ENCODE measurements around the gene JAM2.

JAM2 gene

DNA sequence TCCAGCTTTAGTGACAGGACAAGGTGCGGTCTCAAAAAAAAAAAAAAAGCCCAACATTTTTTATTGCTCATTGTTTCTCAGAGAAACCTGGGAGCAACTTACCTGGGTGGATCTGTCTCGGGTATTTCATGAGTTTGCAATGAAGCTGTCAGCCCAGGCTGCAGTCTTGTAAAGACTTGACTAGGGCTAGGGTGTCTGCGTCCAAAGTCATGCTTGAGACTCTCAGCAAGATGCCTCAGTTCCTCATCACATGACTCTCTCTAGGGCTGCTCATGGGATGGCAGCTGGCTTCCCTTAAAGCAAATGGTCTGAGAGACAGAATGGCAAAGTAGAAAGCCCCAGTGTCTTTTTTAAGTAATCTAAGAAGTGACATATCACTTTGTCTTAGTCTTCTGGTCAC is 103.8 kb downstream of the JAM2 start:
- Histone ChIP-seq H3K9me3 (ENCODE audit: low read length) (no peaks in the 10 kb centered on the region), H3K36me3 (ENCODE audit: insufficient read depth, low read length) (peaks cover 19% of the 10 kb centered on the region), H2AFZ (ENCODE audit: low read depth, low read length) (no peak overlapping the region), H3K4me3 (ENCODE audit: low read length) (no peak overlapping the region), H3K27me3 (ENCODE audit: insufficient read depth, low read length) (no peaks in the 10 kb centered on the region), H3K4me1 (ENCODE audit: insufficient read depth, low read length) (peaks cover under 1% of the 10 kb centered on the region)

DNA sequence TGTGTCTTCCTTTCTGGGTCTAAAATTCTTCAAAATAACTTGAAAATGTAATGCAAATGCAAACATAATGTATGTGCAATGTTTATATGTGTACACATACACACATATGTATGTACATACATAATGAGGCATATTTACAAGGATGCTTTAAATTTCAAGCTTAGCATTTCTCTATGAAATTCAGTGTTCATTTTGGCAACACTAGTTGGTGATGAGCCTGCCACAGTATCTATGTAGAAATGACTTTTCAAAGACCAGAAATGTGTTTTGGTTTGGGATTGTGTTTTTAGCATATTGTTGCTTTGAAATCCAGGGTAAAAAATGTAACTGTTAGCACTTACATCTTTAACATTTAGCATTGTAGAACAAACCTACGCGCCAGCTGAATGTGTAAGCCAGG is 105.8 kb downstream of the JAM2 start:
- Histone ChIP-seq H2AFZ (ENCODE audit: low read depth, low read length) (no peak overlapping the region), H3K27me3 (ENCODE audit: insufficient read depth, low read length) (no peaks in the 10 kb centered on the region), H3K9me3 (ENCODE audit: low read length) (no peaks in the 10 kb centered on the region), H3K4me1 (ENCODE audit: insufficient read depth, low read length) (no peaks in the 10 kb centered on the region), H3K36me3 (ENCODE audit: insufficient read depth, low read length) (peaks cover 25% of the 10 kb centered on the region), H3K4me3 (ENCODE audit: low read length) (no peak overlapping the region)

- no peaks in the 10 kb centered on the region for H3K9me3 ChIP-seq (ENCODE audit: low read length)
- H3K36me3 ChIP-seq (ENCODE audit: insufficient read depth, low read length) = peaks cover 42% of the 10 kb centered on the region
- no peaks in the 10 kb centered on the region for H3K4me1 ChIP-seq (ENCODE audit: insufficient read depth, low read length)
- H3K27me3 ChIP-seq (ENCODE audit: insufficient read depth, low read length) = no peaks in the 10 kb centered on the region
- no peak overlapping the region for H2AFZ ChIP-seq (ENCODE audit: low read depth, low read length)
- no peak overlapping the region for H3K4me3 ChIP-seq (ENCODE audit: low read length)
These were observed 111.0 kb downstream of the JAM2 start for GRCh38 chr21:25750085-25750484.

DNA sequence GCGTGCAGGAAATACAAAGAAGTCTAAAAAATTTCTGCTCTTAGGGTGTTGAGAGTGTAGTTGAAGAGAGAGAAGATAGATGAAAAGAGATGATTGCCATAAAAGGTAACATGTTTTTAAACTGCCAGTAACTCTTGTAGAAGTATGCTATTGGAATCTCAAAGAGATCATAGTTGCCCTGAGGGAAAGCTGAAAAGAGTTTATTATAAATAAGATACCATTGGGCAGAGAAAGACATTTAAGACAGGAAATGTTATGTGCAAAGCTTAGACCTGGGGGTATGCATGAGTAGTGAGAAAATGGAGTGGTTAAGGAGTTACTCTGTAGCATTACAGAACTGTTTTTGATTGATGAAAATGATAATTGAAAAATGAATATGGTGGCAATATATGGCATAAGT is 113.4 kb downstream of the JAM2 start:
- H3K4me3 ChIP-seq (ENCODE audit: low read length) = no peak overlapping the region
- H3K27me3 ChIP-seq (ENCODE audit: insufficient read depth, low read length) = no peaks in the 10 kb centered on the region
- H3K4me1 ChIP-seq (ENCODE audit: insufficient read depth, low read length) = no peaks in the 10 kb centered on the region
- H3K36me3 ChIP-seq (ENCODE audit: insufficient read depth, low read length) = peaks cover 38% of the 10 kb centered on the region
- H3K9me3 ChIP-seq (ENCODE audit: low read length) = no peaks in the 10 kb centered on the region
- H2AFZ ChIP-seq (ENCODE audit: low read depth, low read length) = no peak overlapping the region

- H3K4me1 ChIP-seq (ENCODE audit: insufficient read depth, low read length) = no peaks in the 10 kb centered on the region
- H3K36me3 ChIP-seq (ENCODE audit: insufficient read depth, low read length) = peaks cover 60% of the 10 kb centered on the region
- H3K9me3 ChIP-seq (ENCODE audit: low read length) = no peaks in the 10 kb centered on the region
- H3K4me3 ChIP-seq (ENCODE audit: low read length) = no peak overlapping the region
- H3K27me3 ChIP-seq (ENCODE audit: insufficient read depth, low read length) = no peaks in the 10 kb centered on the region
- no peak overlapping the region for H2AFZ ChIP-seq (ENCODE audit: low read depth, low read length)
These were observed 117.3 kb downstream of the JAM2 start for GRCh38 chr21:25756190-25756932.

DNA sequence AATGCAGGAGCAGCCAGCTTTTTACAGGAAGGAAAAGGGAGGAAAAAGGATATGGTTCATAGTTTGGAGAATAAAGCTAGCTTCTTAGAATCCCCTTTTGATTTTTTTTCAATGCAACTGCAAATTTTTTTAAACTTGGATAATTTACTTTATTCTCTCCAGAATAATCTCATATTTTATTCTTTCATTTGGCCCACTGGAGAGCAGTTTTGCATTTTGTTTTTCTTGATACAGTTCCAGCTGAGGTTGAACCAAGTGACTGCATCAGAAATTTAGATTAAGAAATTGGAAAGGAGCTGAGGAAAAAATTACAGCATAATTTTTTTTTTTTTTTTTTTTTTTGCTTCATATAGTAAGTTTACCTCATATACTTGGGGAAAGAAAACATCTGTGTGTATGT is 118.5 kb downstream of the JAM2 start:
- Histone ChIP-seq H3K4me3 (ENCODE audit: low read length) (no peak overlapping the region), H3K4me1 (ENCODE audit: insufficient read depth, low read length) (no peaks in the 10 kb centered on the region), H3K27me3 (ENCODE audit: insufficient read depth, low read length) (no peaks in the 10 kb centered on the region), H3K36me3 (ENCODE audit: insufficient read depth, low read length) (peaks cover 56% of the 10 kb centered on the region), H3K9me3 (ENCODE audit: low read length) (no peaks in the 10 kb centered on the region), H2AFZ (ENCODE audit: low read depth, low read length) (no peak overlapping the region)

DNA sequence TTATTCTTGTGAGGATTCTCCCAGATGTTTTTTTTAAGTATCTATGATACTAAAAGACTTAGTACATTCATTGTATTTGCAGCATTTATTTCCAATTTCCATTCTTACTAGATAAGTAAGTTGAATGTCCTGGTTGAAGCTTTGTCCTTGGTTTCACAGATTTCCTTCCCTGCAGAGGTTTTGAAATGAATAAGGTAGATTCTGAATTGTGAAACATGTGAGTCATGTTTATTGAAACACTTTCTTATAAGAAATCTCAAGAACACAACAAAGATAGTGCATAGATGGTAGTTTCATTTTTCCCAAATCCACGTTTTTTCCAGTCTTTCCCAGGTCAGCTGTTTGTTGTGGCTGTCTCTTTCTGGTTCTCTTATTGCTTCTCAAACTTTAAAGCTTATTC is 120.5 kb downstream of the JAM2 start:
- no peak overlapping the region for H2AFZ ChIP-seq (ENCODE audit: low read depth, low read length)
- H3K27me3 ChIP-seq (ENCODE audit: insufficient read depth, low read length) = no peaks in the 10 kb centered on the region
- H3K9me3 ChIP-seq (ENCODE audit: low read length) = no peaks in the 10 kb centered on the region
- H3K4me3 ChIP-seq (ENCODE audit: low read length) = no peak overlapping the region
- peaks cover 62% of the 10 kb centered on the region for H3K36me3 ChIP-seq (ENCODE audit: insufficient read depth, low read length)
- no peaks in the 10 kb centered on the region for H3K4me1 ChIP-seq (ENCODE audit: insufficient read depth, low read length)

GRCh38 chr21:25760061-25760460 is 121.0 kb downstream of the JAM2 start:
- H3K4me1 ChIP-seq (ENCODE audit: insufficient read depth, low read length) = no peaks in the 10 kb centered on the region
- no peaks in the 10 kb centered on the region for H3K27me3 ChIP-seq (ENCODE audit: insufficient read depth, low read length)
- no peak overlapping the region for H2AFZ ChIP-seq (ENCODE audit: low read depth, low read length)
- peaks cover 65% of the 10 kb centered on the region for H3K36me3 ChIP-seq (ENCODE audit: insufficient read depth, low read length)
- no peak overlapping the region for H3K4me3 ChIP-seq (ENCODE audit: low read length)
- H3K9me3 ChIP-seq (ENCODE audit: low read length) = no peaks in the 10 kb centered on the region

- Histone ChIP-seq H3K4me1 (ENCODE audit: insufficient read depth, low read length) (no peaks in the 10 kb centered on the region), H2AFZ (ENCODE audit: low read depth, low read length) (no peak overlapping the region), H3K27me3 (ENCODE audit: insufficient read depth, low read length) (no peaks in the 10 kb centered on the region), H3K4me3 (ENCODE audit: low read length) (no peak overlapping the region), H3K9me3 (ENCODE audit: low read length) (no peaks in the 10 kb centered on the region), H3K36me3 (ENCODE audit: insufficient read depth, low read length) (peaks cover 70% of the 10 kb centered on the region)
These were observed 121.6 kb downstream of the JAM2 start for GRCh38 chr21:25760677-25761076.

- H3K4me3 ChIP-seq (ENCODE audit: low read length) = no peak overlapping the region
- no peaks in the 10 kb centered on the region for H3K27me3 ChIP-seq (ENCODE audit: insufficient read depth, low read length)
- H3K4me1 ChIP-seq (ENCODE audit: insufficient read depth, low read length) = no peaks in the 10 kb centered on the region
- no peaks in the 10 kb centered on the region for H3K9me3 ChIP-seq (ENCODE audit: low read length)
- H2AFZ ChIP-seq (ENCODE audit: low read depth, low read length) = no peak overlapping the region
- peaks cover 59% of the 10 kb centered on the region for H3K36me3 ChIP-seq (ENCODE audit: insufficient read depth, low read length)
These were observed 125.0 kb downstream of the JAM2 start for GRCh38 chr21:25764065-25764464.

All from neuron (in vitro differentiated cells).